Nephron progenitor cell (in vitro differentiated cells): ENCODE results near the gene PDXK.

ENCODE experiments used
- DNase-seq: peaks from one replicate; pipeline ENCODE4 v3.0.0; 2021
- H3K27ac Mint-ChIP-seq: 2 replicates; pipeline ENCODE4 v1.8.0; 2021; ENCODE audit warnings: mild to moderate bottlenecking, moderate library complexity, mixed read lengths
- H3K27me3 Mint-ChIP-seq: 2 replicates; pipeline ENCODE4 v1.8.0; 2021; ENCODE audit warnings: mild to moderate bottlenecking, low read depth, mixed read lengths; ENCODE audit not compliant: poor library complexity
- H3K36me3 Mint-ChIP-seq: 2 replicates; pipeline ENCODE4 v1.8.0; 2021; ENCODE audit warnings: low read depth, mixed read lengths
- H3K4me1 Mint-ChIP-seq: 2 replicates; pipeline ENCODE4 v1.8.0; 2021; ENCODE audit warnings: mixed read lengths
- H3K4me3 Mint-ChIP-seq: 2 replicates; pipeline ENCODE4 v1.8.0; 2021; ENCODE audit warnings: mild to moderate bottlenecking, moderate library complexity, mixed read lengths
- H3K9me3 Mint-ChIP-seq: 2 replicates; pipeline ENCODE4 v1.8.0; 2021; ENCODE audit warnings: mild to moderate bottlenecking, moderate library complexity, mixed read lengths
- TF ChIP-seq, protein P1 (sequence below): fragments of 200-600 bp; sonication (generic); IDR thresholded peaks from 2 replicates; pipeline ENCODE4 v1.5.0; 2021; ENCODE audit warnings: antibody characterized with exemption

The PDXK gene

DNA sequence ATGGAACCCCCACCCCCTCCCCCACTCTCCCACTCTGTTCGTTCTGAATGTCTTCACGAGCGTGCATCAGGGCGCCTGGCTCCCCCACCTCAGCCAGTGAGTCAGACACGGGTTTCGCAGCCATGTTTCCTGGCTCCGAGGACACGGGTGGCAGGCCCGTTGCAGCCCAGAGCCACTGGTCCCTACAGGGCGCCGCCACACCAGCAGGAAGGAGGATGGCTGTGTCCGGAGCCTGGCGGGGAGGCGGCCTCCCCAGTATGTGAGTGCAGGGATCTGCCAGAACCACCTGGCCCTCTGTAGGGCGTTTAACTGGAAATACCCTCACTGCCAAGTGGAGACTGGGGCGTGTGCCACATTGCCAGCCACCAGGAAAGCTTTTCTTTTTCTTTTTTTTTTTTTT lies 38.7 kb downstream of the PDXK start:
- Mint-ChIP-seq H3K4me1 (peaks cover 21% of the 10 kb centered on the region), H3K27me3 (no peaks in the 10 kb centered on the region), H3K4me3 (no peak overlapping the region), H3K9me3 (no peaks in the 10 kb centered on the region), H3K27ac (peak overlapping the region; percentile 83), H3K36me3 (peaks cover 23% of the 10 kb centered on the region)
- TF ChIP-seq, protein P1, sequence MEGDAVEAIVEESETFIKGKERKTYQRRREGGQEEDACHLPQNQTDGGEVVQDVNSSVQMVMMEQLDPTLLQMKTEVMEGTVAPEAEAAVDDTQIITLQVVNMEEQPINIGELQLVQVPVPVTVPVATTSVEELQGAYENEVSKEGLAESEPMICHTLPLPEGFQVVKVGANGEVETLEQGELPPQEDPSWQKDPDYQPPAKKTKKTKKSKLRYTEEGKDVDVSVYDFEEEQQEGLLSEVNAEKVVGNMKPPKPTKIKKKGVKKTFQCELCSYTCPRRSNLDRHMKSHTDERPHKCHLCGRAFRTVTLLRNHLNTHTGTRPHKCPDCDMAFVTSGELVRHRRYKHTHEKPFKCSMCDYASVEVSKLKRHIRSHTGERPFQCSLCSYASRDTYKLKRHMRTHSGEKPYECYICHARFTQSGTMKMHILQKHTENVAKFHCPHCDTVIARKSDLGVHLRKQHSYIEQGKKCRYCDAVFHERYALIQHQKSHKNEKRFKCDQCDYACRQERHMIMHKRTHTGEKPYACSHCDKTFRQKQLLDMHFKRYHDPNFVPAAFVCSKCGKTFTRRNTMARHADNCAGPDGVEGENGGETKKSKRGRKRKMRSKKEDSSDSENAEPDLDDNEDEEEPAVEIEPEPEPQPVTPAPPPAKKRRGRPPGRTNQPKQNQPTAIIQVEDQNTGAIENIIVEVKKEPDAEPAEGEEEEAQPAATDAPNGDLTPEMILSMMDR, result no peak
- DNase-seq, result no peak

DNA sequence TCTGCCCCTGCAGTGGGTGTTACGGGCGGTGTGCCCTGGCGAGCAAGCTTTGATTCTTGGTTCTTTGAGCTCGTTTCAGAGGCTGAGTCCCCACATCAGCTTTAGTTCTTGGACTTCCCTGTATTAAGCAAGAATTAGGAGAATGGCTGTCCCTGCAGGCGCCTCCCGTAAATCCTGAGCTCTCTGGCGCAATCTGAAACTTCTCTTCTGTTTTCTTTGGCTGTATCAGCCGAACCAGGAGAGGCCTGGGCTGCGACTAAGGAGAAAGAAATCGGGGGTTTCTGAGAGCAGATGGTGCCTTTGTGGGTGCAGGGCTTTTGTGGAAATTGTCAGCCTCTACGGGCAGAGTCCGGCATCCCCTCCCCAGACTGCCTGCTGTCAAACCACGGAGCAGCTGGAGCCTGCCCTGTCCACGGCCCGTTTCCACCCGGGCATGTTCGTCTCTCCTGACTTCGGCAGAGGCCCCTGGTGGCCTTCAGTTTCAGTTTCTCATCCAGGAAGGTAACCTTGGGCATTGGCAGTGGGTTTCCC lies 39.2 kb downstream of the PDXK start:
- TF ChIP-seq, protein P1, result no peak
- no peaks in the 10 kb centered on the region for H3K9me3 Mint-ChIP-seq
- peak overlapping the region; percentile 83 for H3K27ac Mint-ChIP-seq
- peaks cover 27% of the 10 kb centered on the region for H3K36me3 Mint-ChIP-seq
- H3K4me1 Mint-ChIP-seq, result peaks cover 21% of the 10 kb centered on the region
- H3K4me3 Mint-ChIP-seq, result peak overlapping the region; percentile 25
- no peak for DNase-seq
- H3K27me3 Mint-ChIP-seq, result no peaks in the 10 kb centered on the region

DNA sequence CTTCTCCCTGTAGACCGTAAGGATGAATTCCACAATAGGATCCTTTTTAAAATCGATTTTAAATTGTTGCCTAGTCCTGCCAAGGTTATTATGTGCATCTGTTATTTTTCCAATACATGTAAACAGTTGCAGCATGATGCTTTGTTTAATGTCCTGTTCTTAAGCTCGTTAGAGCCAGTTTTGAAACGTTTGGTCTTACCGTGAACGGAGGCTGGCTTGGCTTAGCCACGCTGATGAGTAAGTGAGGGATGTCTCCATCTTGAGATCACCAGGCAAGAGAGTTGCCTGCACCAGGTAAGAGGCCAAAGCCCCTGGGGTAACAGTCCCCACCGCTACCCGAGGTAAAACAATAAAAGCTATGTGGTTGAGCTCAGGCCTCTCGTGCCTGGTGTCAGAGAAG lies 39.9 kb downstream of the PDXK start:
- no peak for DNase-seq
- Mint-ChIP-seq H3K4me3 (no peak overlapping the region), H3K9me3 (no peaks in the 10 kb centered on the region)

DNA sequence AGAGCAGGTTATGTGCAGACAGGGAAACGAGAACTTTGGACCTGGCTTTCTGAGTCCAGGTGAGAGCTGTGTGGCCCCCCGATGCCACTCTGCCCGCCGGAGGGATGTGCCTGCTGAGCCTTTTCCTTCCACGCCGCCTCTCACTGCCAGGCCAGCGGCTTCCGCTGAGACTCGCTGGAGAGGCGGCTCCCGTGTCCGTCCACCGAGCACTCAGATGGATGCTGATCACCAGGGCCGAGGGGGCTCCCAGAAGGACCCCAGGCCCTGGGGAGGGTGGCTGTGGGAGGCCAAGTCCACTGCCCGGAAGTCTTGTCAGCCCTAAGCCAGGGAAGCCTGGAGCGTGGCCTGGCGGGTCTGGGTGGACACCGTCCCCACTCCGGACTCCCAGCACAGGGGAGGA lies 40.7 kb downstream of the PDXK start:
- Mint-ChIP-seq H3K4me1 (peaks cover 21% of the 10 kb centered on the region), H3K9me3 (no peaks in the 10 kb centered on the region), H3K27me3 (no peaks in the 10 kb centered on the region), H3K36me3 (peaks cover 19% of the 10 kb centered on the region), H3K4me3 (no peak overlapping the region), H3K27ac (no peak overlapping the region)
- TF ChIP-seq, protein P1, result no peak
- DNase-seq, result no peak

More for the DNA sequence above, 39.9 kb downstream of the PDXK start:
- H3K4me1 Mint-ChIP-seq, result peaks cover 21% of the 10 kb centered on the region
- H3K27me3 Mint-ChIP-seq, result no peaks in the 10 kb centered on the region
- H3K27ac Mint-ChIP-seq, result peak overlapping the region; percentile 83
- TF ChIP-seq, protein P1, result no peak
- H3K36me3 Mint-ChIP-seq, result peaks cover 27% of the 10 kb centered on the region

DNA sequence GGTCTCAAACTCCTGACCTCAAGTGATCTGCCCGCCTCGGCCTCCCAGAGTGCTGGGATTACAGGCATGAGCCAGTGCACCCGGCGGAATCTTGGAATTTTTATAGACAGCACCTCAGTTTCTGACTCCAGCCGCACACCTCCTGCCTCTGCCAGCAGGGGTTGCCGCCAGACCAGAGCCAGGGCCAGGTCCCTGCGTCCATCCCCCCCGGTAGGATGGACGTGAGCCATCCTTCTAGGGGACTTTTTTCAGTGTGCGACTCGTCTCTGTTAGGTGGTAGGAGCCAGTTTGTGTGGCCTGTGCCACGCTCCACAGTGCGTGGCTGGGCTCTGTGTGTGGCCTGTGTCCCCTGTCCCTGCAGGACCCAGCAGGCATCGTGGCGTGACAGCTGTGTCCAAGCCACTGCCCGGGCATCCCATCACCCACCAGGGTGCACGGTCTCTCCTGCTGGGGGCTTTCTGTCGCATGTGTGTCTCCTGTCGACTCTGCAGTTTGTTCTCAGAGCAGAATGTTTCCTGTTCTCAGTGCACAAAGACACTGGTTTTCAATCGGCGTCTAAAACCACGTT lies 41.5 kb downstream of the PDXK start:
- peaks cover 21% of the 10 kb centered on the region for H3K4me1 Mint-ChIP-seq

More for the DNA sequence above, 41.5 kb downstream of the PDXK start:
- Mint-ChIP-seq H3K4me3 (no peak overlapping the region), H3K36me3 (peaks cover 18% of the 10 kb centered on the region), H3K27ac (no peak overlapping the region), H3K9me3 (no peaks in the 10 kb centered on the region), H3K27me3 (no peaks in the 10 kb centered on the region)
- TF ChIP-seq, protein P1, result no peak
- DNase-seq, result no peak
